Measurements from ENCODE around the gene WFDC11.

The WFDC11 gene

GRCh38 chr20:45621593-45621992 lies 48.4 kb downstream of the WFDC11 start:
- no peak for DNase-seq

GRCh38 chr20:45617591-45617990 lies 52.4 kb downstream of the WFDC11 start:
- DNase-seq: no peak

GRCh38 chr20:45612314-45612713 lies 57.7 kb downstream of the WFDC11 start:
- DNase-seq: no peak

GRCh38 chr20:45611054-45611453 lies 59.0 kb downstream of the WFDC11 start:
- no peak for DNase-seq

GRCh38 chr20:45607810-45608209 lies 62.2 kb downstream of the WFDC11 start:
- DNase-seq: no peak
